GM12801 (cell line): ENCODE data around the gene WAS.

Source experiments
- CTCF ChIP-seq: IDR thresholded peaks from one replicate; pipeline ENCODE4 v1.5.1; 2011; ENCODE audit warnings: control low read depth; ENCODE audit not compliant: insufficient read length; ENCODE audit errors: extremely low read depth

The WAS gene

GRCh38 chrX:48695925-48696300, 12.3 kb downstream of the WAS start:
- no peak for TF ChIP-seq CTCF

- TF ChIP-seq CTCF = no peak
Measured at GRCh38 chrX:48696301-48696908, 12.8 kb downstream of the WAS start, which contains the start of gene SUV39H1. TSS of gene SUV39H1 (plus strand) at chrX:48696734. CDS start at chrX:48696785, 51 bp downstream.

- no peak for TF ChIP-seq CTCF
Measured at GRCh38 chrX:48696909-48697727, 13.5 kb downstream of the WAS start.

GRCh38 chrX:48698306-48698705, 14.7 kb downstream of the WAS start:
- no peak for TF ChIP-seq CTCF

GRCh38 chrX:48700246-48700645, 16.6 kb downstream of the WAS start:
- no peak for TF ChIP-seq CTCF

GRCh38 chrX:48700951-48701653, 17.5 kb downstream of the WAS start:
- TF ChIP-seq CTCF = no peak

GRCh38 chrX:48702032-48702431, 18.4 kb downstream of the WAS start:
- no peak for TF ChIP-seq CTCF
